ENCODE data around the gene LCK. TPM values are rescaled to one million over a fixed set of nuclear protein-coding genes. Genes with fewer than 3 reads are reported as not detected.

LCK gene
- total RNA-seq, 6 experiments from 2014 or later = not detected

DNA sequence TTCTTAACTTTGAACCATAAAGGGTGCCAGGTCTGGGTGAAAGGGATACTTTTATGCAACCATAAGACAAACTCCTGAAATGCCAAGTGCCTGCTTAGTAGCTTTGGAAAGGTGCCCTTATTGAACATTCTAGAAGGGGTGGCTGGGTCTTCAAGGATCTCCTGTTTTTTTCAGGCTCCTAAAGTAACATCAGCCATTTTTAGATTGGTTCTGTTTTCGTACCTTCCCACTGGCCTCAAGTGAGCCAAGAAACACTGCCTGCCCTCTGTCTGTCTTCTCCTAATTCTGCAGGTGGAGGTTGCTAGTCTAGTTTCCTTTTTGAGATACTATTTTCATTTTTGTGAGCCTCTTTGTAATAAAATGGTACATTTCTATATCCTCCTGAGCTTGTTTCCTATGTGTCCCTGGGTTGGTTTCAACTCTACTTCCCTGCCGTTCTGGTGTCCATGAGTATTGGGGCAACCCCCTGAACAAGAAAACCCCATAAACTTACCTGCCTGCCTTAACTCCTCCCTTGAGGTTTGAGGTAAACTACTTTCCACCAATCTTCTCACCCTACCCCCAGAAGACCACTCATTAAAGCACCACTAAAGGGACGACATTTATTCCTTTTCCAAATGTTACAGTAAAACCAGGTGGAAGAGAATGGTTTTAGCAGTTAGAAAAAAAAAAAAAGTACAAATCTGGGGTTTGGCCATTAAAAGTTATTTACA lies 82.3 kb downstream of the LCK start:
- Mint-ChIP-seq H3K4me1 (ENCODE audit: low read depth) (peaks cover 17% of the 10 kb centered on the region), H3K4me3 (no peak overlapping the region), H3K36me3 (ENCODE audit: low read depth) (peaks cover 18% of the 10 kb centered on the region; the same call in 1 of the 2 replicates), H3K27ac (no peak overlapping the region), H3K9me3 (no peaks in the 10 kb centered on the region), H3K27me3 (ENCODE audit: insufficient read depth) (peaks cover 3% of the 10 kb centered on the region)
- TF ChIP-seq, protein P1, sequence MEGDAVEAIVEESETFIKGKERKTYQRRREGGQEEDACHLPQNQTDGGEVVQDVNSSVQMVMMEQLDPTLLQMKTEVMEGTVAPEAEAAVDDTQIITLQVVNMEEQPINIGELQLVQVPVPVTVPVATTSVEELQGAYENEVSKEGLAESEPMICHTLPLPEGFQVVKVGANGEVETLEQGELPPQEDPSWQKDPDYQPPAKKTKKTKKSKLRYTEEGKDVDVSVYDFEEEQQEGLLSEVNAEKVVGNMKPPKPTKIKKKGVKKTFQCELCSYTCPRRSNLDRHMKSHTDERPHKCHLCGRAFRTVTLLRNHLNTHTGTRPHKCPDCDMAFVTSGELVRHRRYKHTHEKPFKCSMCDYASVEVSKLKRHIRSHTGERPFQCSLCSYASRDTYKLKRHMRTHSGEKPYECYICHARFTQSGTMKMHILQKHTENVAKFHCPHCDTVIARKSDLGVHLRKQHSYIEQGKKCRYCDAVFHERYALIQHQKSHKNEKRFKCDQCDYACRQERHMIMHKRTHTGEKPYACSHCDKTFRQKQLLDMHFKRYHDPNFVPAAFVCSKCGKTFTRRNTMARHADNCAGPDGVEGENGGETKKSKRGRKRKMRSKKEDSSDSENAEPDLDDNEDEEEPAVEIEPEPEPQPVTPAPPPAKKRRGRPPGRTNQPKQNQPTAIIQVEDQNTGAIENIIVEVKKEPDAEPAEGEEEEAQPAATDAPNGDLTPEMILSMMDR (IDR thresholded peaks at IDR 0.05) = no peak
- DNase-seq = no peak

DNA sequence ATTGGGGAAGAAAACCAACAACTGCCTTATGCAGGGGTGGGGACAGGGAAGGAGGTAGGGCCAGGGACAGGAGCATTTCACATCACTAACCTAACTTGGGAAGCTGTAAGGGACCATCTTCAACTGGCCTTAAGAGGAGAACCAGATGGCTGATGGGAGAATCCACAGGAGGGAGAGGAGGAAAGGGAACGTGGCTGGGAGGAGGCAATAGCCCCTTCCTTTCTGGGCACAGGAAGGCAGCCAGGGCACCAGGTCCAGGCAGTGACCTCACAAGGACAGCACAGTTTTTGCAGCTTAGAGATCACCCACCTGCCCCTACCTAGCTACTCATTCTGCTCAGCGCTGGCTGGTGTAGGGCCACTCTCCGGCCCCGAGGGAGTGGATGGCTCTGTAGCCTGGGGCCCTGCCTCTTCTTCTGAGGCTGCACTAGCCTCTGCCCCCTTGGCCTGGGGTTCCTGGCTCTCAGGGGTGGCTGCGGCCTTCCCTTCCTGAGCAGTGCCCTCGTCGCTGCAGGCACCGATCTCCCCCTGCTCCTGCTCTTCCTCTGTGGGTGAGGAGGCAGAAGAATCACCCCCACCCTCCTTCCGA lies 83.3 kb downstream of the LCK start:
- TF ChIP-seq, protein P1 (IDR thresholded peaks at IDR 0.05) = no peak
- H3K27ac Mint-ChIP-seq = no peak overlapping the region; the same call in 1 of the 2 replicates

DNA sequence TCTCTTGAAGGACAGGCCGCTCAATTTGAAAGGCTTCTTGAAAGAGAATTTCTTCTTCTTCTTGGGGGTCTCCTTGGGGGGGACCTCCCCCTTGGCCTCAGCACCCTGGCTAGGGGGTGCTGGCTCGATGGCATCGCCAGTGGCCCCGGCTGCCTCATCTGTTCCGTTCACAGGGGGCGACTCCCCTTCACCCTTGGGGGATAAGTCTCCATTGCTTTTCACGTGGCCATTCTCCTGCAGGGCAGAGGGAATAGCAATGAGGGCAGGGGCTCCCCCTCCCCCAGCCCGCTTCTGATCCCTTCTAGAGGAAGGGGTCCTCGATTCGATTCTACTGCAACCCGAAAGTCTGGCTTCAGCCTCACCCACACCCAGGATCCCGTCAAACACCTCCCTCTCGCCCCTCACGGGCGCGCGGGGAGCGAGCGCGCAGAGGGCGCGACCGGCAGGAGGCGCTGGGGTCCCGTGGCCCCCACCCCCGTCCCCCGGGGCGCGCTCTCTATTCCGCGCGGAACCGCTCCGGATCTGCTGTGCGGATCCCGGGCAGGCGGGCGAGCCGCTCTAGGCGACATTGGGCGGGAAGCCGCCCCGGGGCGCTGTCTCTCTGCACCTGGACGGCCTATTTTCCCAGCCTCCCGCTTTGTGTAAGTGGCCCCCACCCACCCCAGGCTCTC lies 83.9 kb downstream of the LCK start:
- H3K4me3 Mint-ChIP-seq = peak overlapping the region; percentile 83
- H3K27ac Mint-ChIP-seq = no peak overlapping the region
- peaks cover 31% of the 10 kb centered on the region for H3K4me1 Mint-ChIP-seq (ENCODE audit: low read depth)
- DNase-seq = no peak
- TF ChIP-seq, protein P1 (IDR thresholded peaks at IDR 0.05) = peak; percentile 80
- H3K27me3 Mint-ChIP-seq (ENCODE audit: insufficient read depth) = peaks cover 4% of the 10 kb centered on the region
- H3K9me3 Mint-ChIP-seq = no peaks in the 10 kb centered on the region
- peaks cover 11% of the 10 kb centered on the region; the same call in 1 of the 2 replicates for H3K36me3 Mint-ChIP-seq (ENCODE audit: low read depth)

More for the DNA sequence above, 83.3 kb downstream of the LCK start:
- Mint-ChIP-seq H3K36me3 (ENCODE audit: low read depth) (peaks cover 17% of the 10 kb centered on the region; the same call in 1 of the 2 replicates), H3K27me3 (ENCODE audit: insufficient read depth) (peaks cover 3% of the 10 kb centered on the region), H3K4me1 (ENCODE audit: low read depth) (peaks cover 25% of the 10 kb centered on the region), H3K4me3 (peak overlapping the region; percentile 39; the same call in 1 of the 2 replicates), H3K9me3 (no peaks in the 10 kb centered on the region)
- no peak for DNase-seq

DNA sequence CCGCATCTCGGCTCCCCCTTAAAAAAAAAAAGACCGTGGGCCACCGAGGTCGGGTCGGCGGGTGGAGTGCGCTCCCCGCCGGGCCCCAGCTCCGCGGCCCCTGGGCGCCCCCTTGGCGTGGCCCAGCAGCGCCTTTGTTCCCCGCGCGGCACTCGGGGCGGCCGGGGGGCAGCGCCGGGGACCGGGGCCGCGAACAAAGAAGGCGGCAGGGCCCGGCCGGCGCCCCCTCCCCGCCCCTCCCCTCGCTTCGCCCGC lies 84.4 kb downstream of the LCK start:
- Mint-ChIP-seq H3K36me3 (ENCODE audit: low read depth) (peaks cover 9% of the 10 kb centered on the region; the same call in 1 of the 2 replicates), H3K4me1 (ENCODE audit: low read depth) (peaks cover 32% of the 10 kb centered on the region), H3K4me3 (no peak overlapping the region), H3K9me3 (no peaks in the 10 kb centered on the region), H3K27me3 (ENCODE audit: insufficient read depth) (peaks cover 4% of the 10 kb centered on the region), H3K27ac (no peak overlapping the region)
- TF ChIP-seq, protein P1 (IDR thresholded peaks at IDR 0.05) = no peak
- DNase-seq = no peak

Other genes starting within 250 kb of the LCK start
- gene KHDRBS1, start 237.4 kb upstream of the LCK start, total RNA-seq (2021; fragmentation: NEBNext Ultra II Directional; extraction: Animal tissue kit (Norgen Biotek cat#: 25700)) = 100 to 1,000 TPM; 119 to 160 (median 148) TPM
- 10 to 100 TPM; 17.6 to 23.2 (median 20.8) TPM for gene TMEM39B, start 178.3 kb upstream of the LCK start, total RNA-seq (2021; fragmentation: NEBNext Ultra II Directional; extraction: Animal tissue kit (Norgen Biotek cat#: 25700))
- gene KPNA6, start 143.2 kb upstream of the LCK start, total RNA-seq (2021; fragmentation: NEBNext Ultra II Directional; extraction: Animal tissue kit (Norgen Biotek cat#: 25700)) = 100 to 1,000 TPM; 116 to 132 (median 122) TPM
- gene TXLNA, start 71.6 kb upstream of the LCK start, total RNA-seq (2021; fragmentation: NEBNext Ultra II Directional; extraction: Animal tissue kit (Norgen Biotek cat#: 25700)) = 10 to 100 TPM; 89.4 to 95.2 (median 93.0) TPM
- 10 to 100 TPM; 12.5 to 15.7 (median 15.3) TPM for gene CCDC28B, start 50.7 kb upstream of the LCK start, total RNA-seq (2021; fragmentation: NEBNext Ultra II Directional; extraction: Animal tissue kit (Norgen Biotek cat#: 25700))
- gene IQCC, start 45.6 kb upstream of the LCK start, total RNA-seq (2021; fragmentation: NEBNext Ultra II Directional; extraction: Animal tissue kit (Norgen Biotek cat#: 25700)) = 1 to 10 TPM in 5 of 6 experiments, under 1 TPM in 1; 0.81 to 2.4 (median 2.2) TPM
- gene DCDC2B, start 42.2 kb upstream of the LCK start, total RNA-seq (2021; fragmentation: NEBNext Ultra II Directional; extraction: Animal tissue kit (Norgen Biotek cat#: 25700)) = not detected
- 10 to 100 TPM; 18.5 to 23.7 (median 20.3) TPM for gene TMEM234, start 28.9 kb upstream of the LCK start, total RNA-seq (2021; fragmentation: NEBNext Ultra II Directional; extraction: Animal tissue kit (Norgen Biotek cat#: 25700))
- 100 to 1,000 TPM; 279 to 313 (median 285) TPM for gene EIF3I, start 28.9 kb upstream of the LCK start, total RNA-seq (2021; fragmentation: NEBNext Ultra II Directional; extraction: Animal tissue kit (Norgen Biotek cat#: 25700))
- 1 to 10 TPM; 1.1 to 2.1 (median 1.5) TPM for gene FAM167B, start 4.0 kb upstream of the LCK start, total RNA-seq (2021; fragmentation: NEBNext Ultra II Directional; extraction: Animal tissue kit (Norgen Biotek cat#: 25700))
- 10 to 100 TPM; 78.5 to 94.9 (median 92.2) TPM for gene HDAC1, start 40.8 kb downstream of the LCK start, total RNA-seq (2021; fragmentation: NEBNext Ultra II Directional; extraction: Animal tissue kit (Norgen Biotek cat#: 25700))
- 10 to 100 TPM in 4 of 6 experiments, 1 to 10 TPM in 2; 7.8 to 12.8 (median 11.4) TPM for gene MARCKSL1, start 85.0 kb downstream of the LCK start, total RNA-seq (2021; fragmentation: NEBNext Ultra II Directional; extraction: Animal tissue kit (Norgen Biotek cat#: 25700))
- 1 to 10 TPM; 1.1 to 3.0 (median 1.7) TPM for gene FAM229A, start 111.2 kb downstream of the LCK start, total RNA-seq (2021; fragmentation: NEBNext Ultra II Directional; extraction: Animal tissue kit (Norgen Biotek cat#: 25700))
- 1 to 10 TPM in 1 of 6 experiments, under 1 TPM in 5; 0.38 to 1.2 (median 0.72) TPM for gene TSSK3, start 111.3 kb downstream of the LCK start, total RNA-seq (2021; fragmentation: NEBNext Ultra II Directional; extraction: Animal tissue kit (Norgen Biotek cat#: 25700))
- gene BSDC1, start 143.2 kb downstream of the LCK start, total RNA-seq (2021; fragmentation: NEBNext Ultra II Directional; extraction: Animal tissue kit (Norgen Biotek cat#: 25700)) = 10 to 100 TPM; 52.9 to 65.5 (median 60.1) TPM
- gene ZBTB8B, start 213.8 kb downstream of the LCK start, total RNA-seq (2021; fragmentation: NEBNext Ultra II Directional; extraction: Animal tissue kit (Norgen Biotek cat#: 25700)) = not detected